Measurements from ENCODE around the gene CTSZ.

Gene CTSZ

GRCh38 chr20:58945965-58946631, 61.0 kb downstream of the CTSZ start:
- H3K79me2 ChIP-seq (ENCODE audit: low read length) = no peaks in the 10 kb centered on the region
- no peaks in the 10 kb centered on the region for H3K4me1 ChIP-seq (ENCODE audit: low read length)
- no peak overlapping the region for H3K4me2 ChIP-seq (ENCODE audit: low read length)
- no peaks in the 10 kb centered on the region for H3K36me3 ChIP-seq (replicated peaks; ENCODE audit: low read depth, low read length)
- H3K4me3 ChIP-seq (ENCODE audit: low read length) = no peak overlapping the region
- H3K27me3 ChIP-seq (ENCODE audit: low read depth, low read length) = peaks cover 16% of the 10 kb centered on the region; the same call in 1 of the 2 replicates
- TF ChIP-seq EZH2phosphoT487 (IDR thresholded peaks at IDR 0.05; ENCODE audit: low read depth) (no peak), CTCF (IDR thresholded peaks at IDR 0.05; ENCODE audit: low read depth, low read length) (no peak)
- H4K20me1 ChIP-seq (ENCODE audit: insufficient read depth, low read length) = no peaks in the 10 kb centered on the region
- no peak overlapping the region for H3K27ac ChIP-seq (ENCODE audit: low read length)
- H3K9me3 ChIP-seq (ENCODE audit: insufficient read depth, low read length) = no peaks in the 10 kb centered on the region
- no peak overlapping the region for H2AFZ ChIP-seq (ENCODE audit: low read depth, low read length)
- no peak overlapping the region for H3K9ac ChIP-seq (ENCODE audit: low read length)

All from OCI-LY3 (cell line).